Smooth muscle cell of the brain vasculature (primary cell): Measurements from ENCODE around the gene CEMIP.

Experiments used
- DNase-seq: peaks from one replicate; pipeline ENCODE4 v3.0.0-alpha.2; 2012; ENCODE audit warnings: low read depth, low spot score

Gene CEMIP

GRCh38 chr15:80883641-80884040 is 104.5 kb downstream of the CEMIP start:
- no peak for DNase-seq

DNA sequence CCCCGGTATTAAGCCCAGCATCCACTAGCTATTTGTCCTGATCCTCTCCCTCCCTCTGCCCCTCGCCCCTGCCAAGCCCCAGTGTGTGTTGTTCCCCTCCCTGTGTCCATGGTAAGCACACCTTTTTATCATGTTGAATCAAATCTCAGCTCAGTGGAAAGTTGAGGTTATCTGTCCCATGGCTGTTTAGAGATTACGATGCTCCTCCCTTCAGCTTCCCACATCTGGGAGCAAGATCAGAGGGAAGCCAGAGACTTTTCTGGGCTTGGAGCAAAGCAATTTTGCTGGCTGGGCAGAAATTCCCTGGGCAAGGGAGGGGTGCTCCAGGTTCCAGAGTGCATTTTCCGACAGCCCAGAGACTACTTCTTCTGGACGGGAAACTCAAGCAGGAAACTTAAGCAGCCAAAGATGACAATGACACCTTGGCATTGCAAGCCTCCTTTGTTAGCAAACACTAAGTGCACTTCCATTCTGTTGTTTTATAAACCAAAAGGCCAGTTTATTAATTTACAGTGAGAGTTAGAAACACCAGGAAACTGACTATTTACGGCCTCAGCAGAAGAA is 105.9 kb downstream of the CEMIP start:
- DNase-seq = no peak

- peak; percentile 24 for DNase-seq
Measured at GRCh38 chr15:80887148-80887547, 108.0 kb downstream of the CEMIP start.

- DNase-seq = no peak
Measured at GRCh38 chr15:80888846-80889245, 109.7 kb downstream of the CEMIP start.

DNA sequence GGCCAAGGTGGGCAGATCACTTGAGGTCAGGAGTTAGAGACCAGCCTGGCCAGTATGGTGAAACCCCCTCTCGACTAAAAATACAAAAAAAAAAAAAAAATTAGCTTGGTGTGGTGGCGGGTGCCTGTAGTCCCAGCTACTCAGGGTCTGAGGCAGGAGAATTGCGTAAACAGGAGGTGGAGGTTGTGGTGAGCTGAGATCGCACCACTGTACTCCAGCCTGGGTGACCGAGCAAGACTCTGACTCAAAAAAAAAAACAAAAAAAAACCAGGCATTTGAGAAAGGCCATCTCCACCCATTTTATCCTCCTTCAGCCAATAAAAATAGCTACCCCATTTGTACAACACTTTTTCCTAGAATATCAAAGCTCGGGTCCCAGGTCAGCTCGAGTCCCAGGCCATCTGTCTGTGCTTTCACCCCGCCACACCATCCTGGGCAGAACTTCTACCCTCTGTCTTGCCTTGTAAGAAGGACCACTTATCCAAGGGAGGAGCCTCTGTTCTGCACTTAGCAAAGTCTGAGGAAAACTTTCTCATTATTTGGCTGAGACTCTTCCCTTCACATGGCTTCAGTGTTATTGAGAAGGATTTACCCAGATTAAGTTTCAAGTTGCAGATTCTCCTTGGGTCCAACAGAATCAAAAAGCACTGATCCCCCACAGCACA is 111.3 kb downstream of the CEMIP start:
- DNase-seq = no peak

DNA sequence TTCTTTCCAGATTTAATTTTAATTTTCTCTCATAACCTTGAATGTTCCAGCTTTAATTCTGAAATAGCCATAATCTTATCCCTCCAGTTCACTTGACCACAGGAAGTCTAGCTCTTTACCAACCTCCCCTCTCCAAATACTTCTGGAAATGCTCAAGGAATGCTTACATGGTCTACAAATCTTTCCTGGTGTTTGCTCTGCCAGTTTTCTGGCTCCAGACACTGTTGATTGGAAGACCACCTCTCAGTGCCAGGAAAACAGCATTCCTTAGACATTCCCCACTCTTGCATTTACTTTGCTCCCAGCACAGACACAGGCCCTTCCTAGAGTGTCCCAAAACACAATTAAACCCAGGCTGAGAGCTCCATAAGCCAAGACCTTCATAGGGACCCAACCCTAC is 111.8 kb downstream of the CEMIP start:
- DNase-seq = no peak

DNA sequence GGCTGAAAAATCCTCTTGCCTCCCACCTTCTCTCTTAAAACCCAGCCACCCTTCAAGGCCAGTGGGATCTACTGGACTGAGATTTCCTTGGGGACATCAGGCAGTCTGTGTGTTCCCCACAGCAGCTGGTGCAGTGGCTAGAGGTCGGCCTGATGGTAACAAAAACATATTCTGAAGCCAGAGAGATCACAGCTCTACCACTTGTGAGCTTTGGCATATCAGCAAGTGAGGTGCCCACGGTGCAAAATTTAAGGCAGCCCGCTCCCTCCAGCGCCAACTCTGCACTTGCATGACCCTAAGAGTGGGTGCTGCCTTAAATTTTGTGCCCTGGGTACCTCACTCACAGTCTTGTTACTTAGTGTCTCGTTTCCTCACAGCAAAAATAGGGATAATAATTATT is 113.2 kb downstream of the CEMIP start:
- DNase-seq = no peak

DNA sequence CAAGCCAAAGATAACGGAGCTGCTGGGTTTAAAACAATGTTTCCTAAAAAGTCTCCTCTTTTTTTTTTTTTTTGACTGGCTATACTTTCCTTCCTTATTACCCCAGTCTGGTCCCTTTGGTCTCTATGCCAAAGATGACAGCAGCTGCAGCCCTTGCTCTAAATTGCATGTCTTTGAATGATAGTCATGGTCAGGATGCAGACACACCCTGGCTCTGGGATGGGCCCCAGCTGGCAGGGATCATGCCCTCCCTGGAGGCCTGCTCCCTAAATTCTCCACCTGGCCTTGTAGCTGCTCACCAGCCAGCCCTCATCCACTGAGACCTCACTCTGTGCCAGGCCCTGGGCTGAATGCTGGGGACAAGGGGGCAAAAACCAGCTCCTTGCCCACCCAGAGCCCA is 114.6 kb downstream of the CEMIP start:
- DNase-seq = no peak

DNA sequence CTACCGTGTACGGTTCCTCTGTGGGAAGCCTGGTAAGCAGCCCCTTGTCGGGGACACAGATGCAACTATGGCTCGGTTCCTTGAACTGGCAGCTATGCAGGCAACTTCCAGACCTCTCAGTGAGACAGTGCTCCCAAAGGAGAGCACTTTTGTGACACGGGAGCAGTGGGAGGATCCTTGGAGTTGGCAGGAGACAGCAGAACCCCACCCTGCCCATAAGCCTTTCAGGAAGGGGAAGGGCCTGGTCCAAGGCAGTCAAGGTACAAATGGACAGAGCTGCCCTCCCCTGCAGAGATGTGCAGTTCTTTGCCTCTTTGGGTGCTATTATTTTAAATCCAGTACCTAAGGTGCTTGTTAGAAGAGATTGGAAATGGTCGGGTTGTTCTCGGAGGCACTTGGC is 115.9 kb downstream of the CEMIP start:
- DNase-seq = no peak

- DNase-seq = no peak
Measured at GRCh38 chr15:80895965-80896364, 116.8 kb downstream of the CEMIP start.

DNA sequence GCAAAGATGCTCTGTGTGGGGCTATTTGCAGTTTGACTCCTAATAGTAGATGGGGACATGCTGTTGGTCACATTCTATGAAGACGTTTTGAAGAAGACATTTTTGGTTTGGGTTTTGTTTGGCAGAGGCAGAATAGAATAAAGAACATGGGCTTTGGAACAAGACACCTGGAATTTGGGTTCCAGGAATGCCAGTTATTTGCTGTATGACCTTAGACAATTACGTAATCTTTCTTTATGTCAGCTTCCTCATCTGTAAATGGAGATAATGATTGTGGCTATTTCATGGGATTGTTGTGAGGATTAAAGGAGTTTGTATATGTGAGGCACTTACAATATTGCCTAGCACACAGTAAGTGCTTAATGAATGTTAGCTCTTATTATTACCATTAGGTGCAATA is 118.9 kb downstream of the CEMIP start:
- no peak for DNase-seq

- no peak for DNase-seq
Measured at GRCh38 chr15:80902298-80902801, 123.2 kb downstream of the CEMIP start.

DNA sequence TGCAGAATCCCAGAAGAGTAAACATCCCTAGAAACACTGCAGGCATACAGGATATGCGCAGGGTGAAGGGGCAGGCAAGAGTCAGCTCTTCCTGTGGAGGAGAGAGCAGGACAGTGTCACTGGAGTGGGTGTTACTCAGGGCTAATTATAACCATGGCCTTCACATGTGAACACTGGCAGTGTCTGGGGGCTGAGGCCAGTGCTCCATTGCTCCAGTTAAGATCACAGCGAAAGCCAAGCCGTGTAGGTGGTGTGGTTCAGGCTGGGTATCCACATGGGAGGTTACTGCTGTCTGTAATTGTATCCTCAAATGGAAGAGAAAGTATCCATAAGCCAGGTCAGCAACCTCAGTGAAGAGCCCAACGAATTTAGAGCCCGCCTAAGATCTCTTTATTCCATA is 125.8 kb downstream of the CEMIP start:
- DNase-seq = peak; percentile 70

- DNase-seq = peak; percentile 33
Measured at GRCh38 chr15:80906159-80906766, 127.1 kb downstream of the CEMIP start.

- no peak for DNase-seq
Measured at GRCh38 chr15:80911821-80912220, 132.7 kb downstream of the CEMIP start.

GRCh38 chr15:80912673-80913072 is 133.5 kb downstream of the CEMIP start:
- DNase-seq = no peak

- no peak for DNase-seq
Measured at GRCh38 chr15:80913541-80913940, 134.4 kb downstream of the CEMIP start.

GRCh38 chr15:80915472-80915871 is 136.3 kb downstream of the CEMIP start:
- no peak for DNase-seq

DNA sequence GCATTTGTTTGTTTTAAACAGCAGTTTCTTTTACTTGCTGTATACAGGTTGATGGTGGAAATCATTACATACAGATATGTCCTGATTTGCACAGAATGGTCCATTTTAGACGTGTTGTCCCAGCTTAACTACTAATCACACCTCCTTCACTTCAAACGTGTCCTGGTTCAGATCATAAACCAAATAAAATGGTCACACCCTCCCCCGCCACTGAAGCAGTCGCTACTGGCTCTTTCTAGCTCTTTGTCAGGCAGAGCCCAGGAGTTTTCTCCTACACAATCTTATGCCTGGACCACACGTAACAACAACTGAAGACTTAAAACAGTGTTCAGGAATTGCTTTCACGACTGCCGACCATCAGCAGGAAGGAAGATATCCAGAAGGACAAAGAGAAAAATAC is 136.9 kb downstream of the CEMIP start:
- DNase-seq = no peak

- no peak for DNase-seq
Measured at GRCh38 chr15:80918196-80918783, 139.1 kb downstream of the CEMIP start.

GRCh38 chr15:80920271-80920699 is 141.1 kb downstream of the CEMIP start:
- no peak for DNase-seq

DNA sequence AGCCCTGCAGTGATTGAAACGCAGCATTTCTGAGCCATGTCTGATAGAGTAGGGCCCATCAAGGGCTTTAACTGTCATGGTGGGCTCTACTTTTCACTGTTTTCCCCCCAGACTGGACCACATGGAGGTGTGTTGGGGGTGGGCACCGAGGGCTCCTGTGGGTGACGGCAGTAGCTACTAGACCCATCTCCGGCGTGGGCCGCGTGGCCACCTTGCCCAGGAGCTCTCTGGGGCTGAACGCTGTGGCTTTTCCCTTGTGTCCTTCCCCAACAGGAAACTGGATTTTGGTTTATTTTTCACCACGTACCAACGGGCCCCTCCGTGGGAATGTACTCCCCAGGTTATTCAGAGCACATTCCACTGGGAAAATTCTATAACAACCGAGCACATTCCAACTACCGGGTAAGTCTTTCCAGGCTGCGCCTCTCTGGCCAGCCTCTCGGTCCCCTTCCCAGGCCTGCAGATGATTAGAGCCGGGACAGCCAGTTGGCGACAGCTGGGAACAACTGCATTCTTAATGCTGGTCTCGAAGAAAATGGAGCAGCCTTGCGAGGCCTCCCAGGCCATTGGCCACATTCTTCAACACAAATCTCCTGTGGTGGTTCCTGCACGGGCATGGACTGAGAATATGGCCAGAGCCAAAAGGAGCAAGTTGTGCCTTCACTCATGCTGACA is 142.7 kb downstream of the CEMIP start:
- DNase-seq = no peak
